CD4-positive, alpha-beta T cell (primary cell): Measurements from ENCODE around the gene NIBAN1. TPM values are rescaled to one million over a fixed set of nuclear protein-coding genes. Genes with fewer than 3 reads are reported as not detected.

Experiments used
- ATAC-seq: fragments of 200-7000 bp; cut with Tn5 transposase; one replicate; pipeline ENCODE4 v1.10.0; 2022; ENCODE audit warnings: mild to moderate bottlenecking; ENCODE audit not compliant: poor library complexity
- CTCF ChIA-PET: fragments of 350-600 bp; sonication (Branson Sonifier 250); formaldehyde crosslinking; loops from one replicate; lab custom pipeline; 2021; ENCODE audit warnings: antibody characterized with exemption, inconsistent platforms; lab: Charles Lee
- POLR2A ChIA-PET: fragments of 350-600 bp; sonication (Branson Sonifier 250); formaldehyde crosslinking; loops from one replicate; lab custom pipeline; 2021; ENCODE audit warnings: antibody characterized with exemption, inconsistent platforms; lab: Charles Lee
- DNase-seq, 14 experiments: peaks; one replicate each; pipeline ENCODE4 v3.0.0-alpha.2; 2013 to 2020; ENCODE audit warnings: mixed read lengths in 2 of 14
- H3K27ac ChIP-seq, 2 donors: one replicate each; pipeline versions ENCODE4 v1.5.1 to v1.7.0; 2013; ENCODE audit warnings: low read length in 2 of 2, low read depth in 1 of 2, mild to moderate bottlenecking in 1 of 2
- H3K27me3 ChIP-seq, 2 experiments: 1 replicate in 1 of 2; 2 replicates in 1 of 2; pipeline versions ENCODE4 v1.6.1 to v1.7.0; 2013; ENCODE audit warnings: low read length in 2 of 2, control low read depth in 1 of 2, mild to moderate bottlenecking in 1 of 2, moderate library complexity in 1 of 2; ENCODE audit not compliant: insufficient read depth in 2 of 2, control insufficient read depth in 1 of 2
- H3K36me3 ChIP-seq: one replicate; pipeline ENCODE4 v1.6.1; 2013; ENCODE audit warnings: low read length, control low read depth; ENCODE audit not compliant: insufficient read depth
- H3K4me1 ChIP-seq: one replicate; pipeline ENCODE4 v1.6.1; 2013; ENCODE audit warnings: low read length, control low read depth; ENCODE audit not compliant: insufficient read depth
- H3K4me3 ChIP-seq: one replicate; pipeline ENCODE4 v1.5.1; 2013; ENCODE audit warnings: mild to moderate bottlenecking, low read length, moderate library complexity
- H3K9me3 ChIP-seq, 2 experiments: 1 replicate in 1 of 2; 2 replicates in 1 of 2; pipeline versions ENCODE4 v1.6.1 to v1.7.0; 2013; ENCODE audit warnings: low read length in 2 of 2, mild to moderate bottlenecking in 2 of 2, control low read depth in 1 of 2, moderate library complexity in 1 of 2; ENCODE audit not compliant: control insufficient read depth in 1 of 2, insufficient read depth in 1 of 2
- H3K27ac Mint-ChIP-seq: one replicate; pipeline ENCODE4 v1.8.0; 2020; ENCODE audit warnings: mixed read lengths
- H3K27me3 Mint-ChIP-seq: one replicate; pipeline ENCODE4 v1.8.0; 2021; ENCODE audit warnings: mixed read lengths
- H3K36me3 Mint-ChIP-seq: one replicate; pipeline ENCODE4 v1.8.0; 2021; ENCODE audit warnings: low read depth, mixed read lengths
- H3K4me1 Mint-ChIP-seq: one replicate; pipeline ENCODE4 v1.8.0; 2021; ENCODE audit warnings: low read depth, mixed read lengths
- H3K4me3 Mint-ChIP-seq: one replicate; pipeline ENCODE4 v1.8.0; 2020; ENCODE audit warnings: mild to moderate bottlenecking, mixed read lengths
- H3K9me3 Mint-ChIP-seq: one replicate; pipeline ENCODE4 v1.8.0; 2020; ENCODE audit warnings: mixed read lengths
- intact Hi-C, 2 experiments: fragments of 100-400 bp; cut with DNase I in 1 of 2; cut with micrococcal nuclease in 1 of 2; formaldehyde crosslinking; loops; one replicate each; pipeline versions ENCODE4 v1.15.1 to v1.9.0; 2023 to 2025; cut with DNase I, micrococcal nuclease
- total RNA-seq, 174 experiments: library from RNA in 2 of 174; stranded (reverse) in 2 of 174; gene quantifications; one replicate each; pipeline ENCODE4 v1.2.3 and lab custom pipeline; 2021 to 2026
- TF ChIP-seq, protein P1 (sequence below): fragments of 200-600 bp; IDR thresholded peaks from one replicate; pipeline ENCODE4 v1.8.0; 2022; ENCODE audit warnings: antibody characterized with exemption, mild to moderate bottlenecking

NIBAN1 gene
- total RNA-seq, 2 experiments from 2014 or later, result 18.5 to 20.4 TPM

- H3K27ac Mint-ChIP-seq, result no peak overlapping the region
- intact Hi-C loops, result no loop called here
- no peaks in the 10 kb centered on the region for H3K9me3 Mint-ChIP-seq
- DNase-seq, result no peak
- H3K4me3 ChIP-seq, result no peak overlapping the region
- H3K27me3 ChIP-seq, result no peaks in the 10 kb centered on the region
- no peaks in the 10 kb centered on the region for H3K9me3 ChIP-seq
- H3K27ac ChIP-seq, result no peak overlapping the region
- no peak overlapping the region for H3K4me3 Mint-ChIP-seq
- POLR2A ChIA-PET, result no interaction called here
- TF ChIP-seq, protein P1, sequence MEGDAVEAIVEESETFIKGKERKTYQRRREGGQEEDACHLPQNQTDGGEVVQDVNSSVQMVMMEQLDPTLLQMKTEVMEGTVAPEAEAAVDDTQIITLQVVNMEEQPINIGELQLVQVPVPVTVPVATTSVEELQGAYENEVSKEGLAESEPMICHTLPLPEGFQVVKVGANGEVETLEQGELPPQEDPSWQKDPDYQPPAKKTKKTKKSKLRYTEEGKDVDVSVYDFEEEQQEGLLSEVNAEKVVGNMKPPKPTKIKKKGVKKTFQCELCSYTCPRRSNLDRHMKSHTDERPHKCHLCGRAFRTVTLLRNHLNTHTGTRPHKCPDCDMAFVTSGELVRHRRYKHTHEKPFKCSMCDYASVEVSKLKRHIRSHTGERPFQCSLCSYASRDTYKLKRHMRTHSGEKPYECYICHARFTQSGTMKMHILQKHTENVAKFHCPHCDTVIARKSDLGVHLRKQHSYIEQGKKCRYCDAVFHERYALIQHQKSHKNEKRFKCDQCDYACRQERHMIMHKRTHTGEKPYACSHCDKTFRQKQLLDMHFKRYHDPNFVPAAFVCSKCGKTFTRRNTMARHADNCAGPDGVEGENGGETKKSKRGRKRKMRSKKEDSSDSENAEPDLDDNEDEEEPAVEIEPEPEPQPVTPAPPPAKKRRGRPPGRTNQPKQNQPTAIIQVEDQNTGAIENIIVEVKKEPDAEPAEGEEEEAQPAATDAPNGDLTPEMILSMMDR, result no peak
- no peaks in the 10 kb centered on the region for H3K4me1 Mint-ChIP-seq
- no peaks in the 10 kb centered on the region for H3K27me3 Mint-ChIP-seq
- H3K4me1 ChIP-seq, result peaks cover 5% of the 10 kb centered on the region
- CTCF ChIA-PET, result no interaction called here
- H3K36me3 Mint-ChIP-seq, result no peaks in the 10 kb centered on the region
- no peaks in the 10 kb centered on the region for H3K36me3 ChIP-seq
- no peak for ATAC-seq
Measured at GRCh38 chr1:184951788-184952187, 22.5 kb downstream of the NIBAN1 start.

DNA sequence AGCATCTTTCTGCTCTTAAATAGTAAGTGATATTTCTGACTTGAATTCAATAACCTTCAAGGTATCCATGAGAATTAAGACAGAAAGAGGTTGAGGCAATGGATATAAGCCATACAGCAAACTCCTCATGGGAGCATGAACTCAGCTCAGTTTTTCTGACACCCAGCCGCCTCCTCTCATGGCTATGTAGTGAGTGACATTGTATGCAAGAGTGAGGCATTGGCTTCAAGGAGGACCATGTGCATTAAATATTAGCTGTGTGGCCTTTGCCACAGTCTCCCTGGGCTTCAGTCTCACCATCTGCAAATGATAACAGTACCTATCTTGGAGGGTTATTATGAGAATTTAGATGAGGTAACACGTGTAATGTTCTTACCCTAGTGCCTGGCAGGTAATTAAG lies 23.4 kb downstream of the NIBAN1 start:
- Histone ChIP-seq H3K4me1 (peaks cover 5% of the 10 kb centered on the region), H3K9me3 (no peaks in the 10 kb centered on the region), H3K27me3 (no peaks in the 10 kb centered on the region), H3K27ac (no peak overlapping the region), H3K4me3 (no peak overlapping the region), H3K36me3 (no peaks in the 10 kb centered on the region)
- Mint-ChIP-seq H3K27ac (no peak overlapping the region), H3K9me3 (no peaks in the 10 kb centered on the region), H3K36me3 (no peaks in the 10 kb centered on the region), H3K4me1 (no peaks in the 10 kb centered on the region), H3K4me3 (no peak overlapping the region), H3K27me3 (no peaks in the 10 kb centered on the region)
- ChIA-PET POLR2A (no interaction called here), CTCF (interaction anchor here (1.0 kb wide), 1 partner anchor 30 kb away, joined by 4 read pairs; no protein-coding TSS in a partner anchor)
- no peak for DNase-seq
- intact Hi-C loops, result no loop called here
- TF ChIP-seq, protein P1, result no peak
- no peak for ATAC-seq

DNA sequence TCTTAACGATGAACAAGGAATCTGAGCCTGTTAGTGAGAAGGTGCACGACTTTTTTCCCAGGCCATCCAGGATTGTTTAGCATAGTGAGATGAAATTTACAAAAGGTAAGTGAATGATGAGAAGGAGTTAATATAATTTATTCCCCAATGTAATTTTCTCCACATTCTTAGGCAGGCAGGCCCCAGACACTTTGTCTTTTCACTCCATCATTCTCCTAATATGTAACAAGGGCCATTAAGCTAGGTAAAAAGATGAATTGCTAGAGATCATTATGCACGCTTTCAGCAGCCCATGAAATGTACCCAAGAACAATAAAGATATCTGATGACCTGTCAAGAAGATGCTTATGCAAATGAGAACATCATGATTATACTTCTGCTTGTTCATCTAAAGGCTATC lies 24.1 kb downstream of the NIBAN1 start:
- intact Hi-C loops, result no loop called here
- no peak overlapping the region for H3K27ac Mint-ChIP-seq

More for the DNA sequence above, 24.1 kb downstream of the NIBAN1 start:
- H3K27me3 ChIP-seq, result no peaks in the 10 kb centered on the region
- no peak overlapping the region for H3K4me3 ChIP-seq
- H3K36me3 ChIP-seq, result no peaks in the 10 kb centered on the region
- ChIA-PET CTCF (interaction anchor here (1.0 kb wide), 1 partner anchor 31 kb away, joined by 4 read pairs; no protein-coding TSS in a partner anchor), POLR2A (no interaction called here)
- Mint-ChIP-seq H3K27me3 (no peaks in the 10 kb centered on the region), H3K9me3 (no peaks in the 10 kb centered on the region), H3K4me1 (no peaks in the 10 kb centered on the region), H3K36me3 (no peaks in the 10 kb centered on the region), H3K4me3 (no peak overlapping the region)
- no peaks in the 10 kb centered on the region for H3K9me3 ChIP-seq
- ATAC-seq (no peak), DNase-seq (no peak)
- H3K4me1 ChIP-seq, result peaks cover 5% of the 10 kb centered on the region
- TF ChIP-seq, protein P1, result no peak
- no peak overlapping the region for H3K27ac ChIP-seq
